ENCODE data around the gene MLPH.
"Not testable (repeated sequence)": the region's sequence is repeated elsewhere in the genome, so short reads cannot be mapped to it uniquely, and the experiment has no call there.

The MLPH gene

GRCh38 chr2:237458519-237458918, 28.5 kb upstream of the MLPH start:
- no peak for DNase-seq

GRCh38 chr2:237459226-237459625, 27.8 kb upstream of the MLPH start:
- no peak for DNase-seq

GRCh38 chr2:237459741-237460174, 27.3 kb upstream of the MLPH start:
- DNase-seq = no peak

- DNase-seq = no peak
Measured at GRCh38 chr2:237464757-237465391, 22.2 kb upstream of the MLPH start.

GRCh38 chr2:237465515-237466148, 21.4 kb upstream of the MLPH start:
- no peak for DNase-seq

GRCh38 chr2:237466211-237466610, 20.8 kb upstream of the MLPH start:
- no peak for DNase-seq

GRCh38 chr2:237467447-237468179, 19.4 kb upstream of the MLPH start:
- no peak for DNase-seq

GRCh38 chr2:237469410-237469809, 17.6 kb upstream of the MLPH start:
- not testable (repeated sequence) for DNase-seq

GRCh38 chr2:237469849-237470248, 17.2 kb upstream of the MLPH start:
- DNase-seq = no peak

- no peak for DNase-seq
Measured at GRCh38 chr2:237470914-237471313, 16.1 kb upstream of the MLPH start.

GRCh38 chr2:237471438-237472186, 15.4 kb upstream of the MLPH start:
- DNase-seq = no peak

GRCh38 chr2:237472187-237472712, 14.8 kb upstream of the MLPH start:
- DNase-seq = no peak

GRCh38 chr2:237472909-237473877, 13.9 kb upstream of the MLPH start:
- no peak for DNase-seq

GRCh38 chr2:237473878-237474441, 13.1 kb upstream of the MLPH start:
- DNase-seq = no peak

- no peak for DNase-seq
Measured at GRCh38 chr2:237474442-237474911, 12.6 kb upstream of the MLPH start.

- DNase-seq = peak; percentile 45
Measured at GRCh38 chr2:237474931-237475703, 11.9 kb upstream of the MLPH start.

- no peak for DNase-seq
Measured at GRCh38 chr2:237475704-237476141, 11.3 kb upstream of the MLPH start.

GRCh38 chr2:237478095-237478494, 9.0 kb upstream of the MLPH start:
- DNase-seq = no peak

GRCh38 chr2:237478979-237479378, 8.1 kb upstream of the MLPH start:
- DNase-seq = no peak

- DNase-seq = no peak
Measured at GRCh38 chr2:237479747-237480146, 7.3 kb upstream of the MLPH start.

GRCh38 chr2:237480556-237480955, 6.5 kb upstream of the MLPH start:
- DNase-seq = no peak
